ENCODE measurements around the gene MYO3B.

DNA sequence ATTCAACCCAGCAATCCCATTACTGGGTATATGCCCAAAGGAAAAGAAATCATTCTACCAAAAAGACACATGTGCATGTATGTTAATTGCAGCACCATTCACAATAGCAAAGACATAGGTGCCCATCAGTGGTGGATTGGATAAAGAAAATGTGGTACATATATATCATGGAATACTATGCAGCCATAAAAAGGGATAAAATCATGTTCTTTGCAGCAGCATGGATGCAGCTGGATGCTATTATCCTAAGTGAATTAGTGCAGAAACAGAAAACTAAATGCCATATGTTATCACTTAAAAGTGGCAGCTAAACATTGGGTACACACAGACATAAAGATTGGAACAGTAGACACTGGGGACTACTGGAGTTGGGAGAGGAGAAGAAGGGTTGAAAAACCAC lies 82.2 kb downstream of the MYO3B start:
- TF ChIP-seq, protein P1, sequence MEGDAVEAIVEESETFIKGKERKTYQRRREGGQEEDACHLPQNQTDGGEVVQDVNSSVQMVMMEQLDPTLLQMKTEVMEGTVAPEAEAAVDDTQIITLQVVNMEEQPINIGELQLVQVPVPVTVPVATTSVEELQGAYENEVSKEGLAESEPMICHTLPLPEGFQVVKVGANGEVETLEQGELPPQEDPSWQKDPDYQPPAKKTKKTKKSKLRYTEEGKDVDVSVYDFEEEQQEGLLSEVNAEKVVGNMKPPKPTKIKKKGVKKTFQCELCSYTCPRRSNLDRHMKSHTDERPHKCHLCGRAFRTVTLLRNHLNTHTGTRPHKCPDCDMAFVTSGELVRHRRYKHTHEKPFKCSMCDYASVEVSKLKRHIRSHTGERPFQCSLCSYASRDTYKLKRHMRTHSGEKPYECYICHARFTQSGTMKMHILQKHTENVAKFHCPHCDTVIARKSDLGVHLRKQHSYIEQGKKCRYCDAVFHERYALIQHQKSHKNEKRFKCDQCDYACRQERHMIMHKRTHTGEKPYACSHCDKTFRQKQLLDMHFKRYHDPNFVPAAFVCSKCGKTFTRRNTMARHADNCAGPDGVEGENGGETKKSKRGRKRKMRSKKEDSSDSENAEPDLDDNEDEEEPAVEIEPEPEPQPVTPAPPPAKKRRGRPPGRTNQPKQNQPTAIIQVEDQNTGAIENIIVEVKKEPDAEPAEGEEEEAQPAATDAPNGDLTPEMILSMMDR (IDR thresholded peaks at IDR 0.05; ENCODE audit: borderline replicate concordance, extremely low read depth, low read length, poor library complexity, severe bottlenecking) = no peak
- no peak for TF ChIP-seq EZH2 (IDR thresholded peaks at IDR 0.05; ENCODE audit: borderline replicate concordance, low read depth, low read length, severe bottlenecking)

All from DND-41 (cell line).